Common myeloid progenitor, CD34-positive (primary cell): ENCODE data around the gene MEGF6.

ENCODE experiments used
- CTCF ChIA-PET: fragments of 350-600 bp; sonication (Branson Sonifier 250); formaldehyde crosslinking; loops from one replicate; lab custom pipeline; 2021; ENCODE audit warnings: antibody characterized with exemption; lab: Charles Lee
- POLR2A ChIA-PET: fragments of 350-600 bp; sonication (Branson Sonifier 250); formaldehyde crosslinking; loops from one replicate; lab custom pipeline; 2021; ENCODE audit warnings: antibody characterized with exemption; lab: Charles Lee
- DNase-seq, 3 donors: peaks; one replicate each; pipeline versions ENCODE4 v3.0.0 to v3.0.0-alpha.2; 2013
- H3K27ac ChIP-seq, 2 experiments: 1 replicate in 1 of 2; 2 replicates in 1 of 2; pipeline ENCODE4 v1.7.0; 2013; ENCODE audit warnings: inconsistent platforms in 2 of 2, low read length in 2 of 2, mild to moderate bottlenecking in 2 of 2, low read depth in 1 of 2, moderate library complexity in 1 of 2; ENCODE audit not compliant: severe bottlenecking in 2 of 2, insufficient read depth in 1 of 2, poor library complexity in 1 of 2
- H3K27me3 ChIP-seq, 5 experiments: replicated peaks in 2 of 5; 1 replicate in 3 of 5; 2 replicates in 2 of 5; pipeline versions ENCODE4 v1.6.1 to v1.7.0; 2013; ENCODE audit warnings: low read length in 4 of 5, mild to moderate bottlenecking in 2 of 5, moderate library complexity in 2 of 5, inconsistent platforms in 1 of 5; ENCODE audit not compliant: insufficient read depth in 5 of 5, control insufficient read depth in 4 of 5
- H3K36me3 ChIP-seq, 4 experiments: 1 replicate in 2 of 4; 2 replicates in 2 of 4; pipeline versions ENCODE4 v1.6.1 to v1.7.0; 2013; ENCODE audit warnings: low read length in 3 of 4, control low read depth in 1 of 4, mild to moderate bottlenecking in 1 of 4; ENCODE audit not compliant: control insufficient read depth in 4 of 4, insufficient read depth in 4 of 4
- H3K4me1 ChIP-seq, 4 experiments: 1 replicate in 3 of 4; 2 replicates in 1 of 4; pipeline versions ENCODE4 v1.6.1 to v1.7.1; 2013; ENCODE audit warnings: low read length in 3 of 4, mild to moderate bottlenecking in 3 of 4, control low read depth in 1 of 4, inconsistent platforms in 1 of 4, moderate library complexity in 1 of 4; ENCODE audit not compliant: control insufficient read depth in 4 of 4, insufficient read depth in 4 of 4; ENCODE audit errors: control extremely low read depth in 1 of 4
- H3K4me3 ChIP-seq, 7 experiments: 1 replicate in 4 of 7; 2 replicates in 3 of 7; pipeline versions ENCODE4 v1.5.1 to v1.7.0; 2013; ENCODE audit warnings: mild to moderate bottlenecking in 7 of 7, low read length in 6 of 7, moderate library complexity in 6 of 7, inconsistent platforms in 2 of 7, low read depth in 2 of 7, control low read depth in 1 of 7; ENCODE audit not compliant: insufficient read depth in 4 of 7, control insufficient read depth in 1 of 7; ENCODE audit errors: extremely low read depth in 1 of 7
- H3K9me3 ChIP-seq, 5 experiments: 1 replicate in 4 of 5; 2 replicates in 1 of 5; pipeline versions ENCODE4 v1.6.1 to v1.7.1; 2013; ENCODE audit warnings: low read length in 4 of 5, mild to moderate bottlenecking in 2 of 5, inconsistent platforms in 1 of 5, low read depth in 1 of 5, moderate library complexity in 1 of 5; ENCODE audit not compliant: control insufficient read depth in 4 of 5, insufficient read depth in 2 of 5; ENCODE audit errors: control extremely low read depth in 1 of 5
- WGBS: methylation state at CpG from one replicate; pipeline ENCODE4 v1.1.5; 2013; ENCODE audit not compliant: insufficient coverage; 5-methylcytosine and 5-hydroxymethylcytosine counted together

Gene MEGF6

DNA sequence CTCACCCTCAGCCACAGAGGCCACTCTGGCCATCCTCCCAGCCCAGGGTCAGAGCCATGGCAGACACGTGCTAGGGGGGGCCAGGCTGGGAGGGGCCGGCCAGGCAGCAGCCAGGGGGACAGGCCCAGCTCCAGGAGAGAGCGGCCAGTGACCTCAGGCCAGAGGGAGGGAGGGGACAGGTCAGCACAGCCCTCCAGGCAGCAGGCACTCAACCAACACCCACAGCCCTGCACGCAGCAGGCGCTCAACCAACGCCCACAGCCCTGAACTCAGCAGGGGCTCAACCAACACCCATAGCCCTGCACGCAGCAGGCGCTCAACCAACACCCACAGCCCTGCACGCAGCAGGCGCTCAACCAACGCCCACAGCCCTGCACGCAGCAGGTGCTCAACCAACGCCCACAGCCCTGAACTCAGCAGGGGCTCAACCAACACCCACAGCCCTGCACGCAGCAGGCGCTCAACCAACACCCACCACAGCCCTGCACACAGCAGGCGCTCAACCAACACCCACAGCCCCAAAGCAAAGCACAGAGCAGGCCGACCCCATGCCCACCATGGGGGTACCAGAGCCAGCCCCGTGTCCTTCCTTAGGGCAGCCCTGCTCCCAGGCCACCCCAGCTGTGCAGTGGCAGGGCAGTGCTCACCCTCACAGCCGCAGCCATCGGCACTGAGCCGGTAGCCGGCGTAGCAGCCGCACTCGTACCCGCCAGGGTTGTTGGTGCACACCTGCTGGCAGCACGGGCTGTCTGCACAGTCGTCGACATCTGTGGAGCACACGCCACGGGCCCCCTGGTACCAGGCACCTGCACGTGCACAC is 101.0 kb downstream of the MEGF6 start:
- Histone ChIP-seq H3K27me3 (no peaks in the 10 kb centered on the region), H3K27ac (no peak overlapping the region), H3K4me1 (peaks cover 0 to 9% (median 3%) of the 10 kb centered on the region in 4 experiments), H3K9me3 (no peaks in the 10 kb centered on the region), H3K4me3 (no peak overlapping the region), H3K36me3 (peaks cover 2 to 54% (median 9%) of the 10 kb centered on the region in 4 experiments)
- no peak for DNase-seq
- ChIA-PET POLR2A (no interaction called here), CTCF (no interaction called here)
- 97% methylated on average over 20 of the region's 32 CpGs for WGBS

DNA sequence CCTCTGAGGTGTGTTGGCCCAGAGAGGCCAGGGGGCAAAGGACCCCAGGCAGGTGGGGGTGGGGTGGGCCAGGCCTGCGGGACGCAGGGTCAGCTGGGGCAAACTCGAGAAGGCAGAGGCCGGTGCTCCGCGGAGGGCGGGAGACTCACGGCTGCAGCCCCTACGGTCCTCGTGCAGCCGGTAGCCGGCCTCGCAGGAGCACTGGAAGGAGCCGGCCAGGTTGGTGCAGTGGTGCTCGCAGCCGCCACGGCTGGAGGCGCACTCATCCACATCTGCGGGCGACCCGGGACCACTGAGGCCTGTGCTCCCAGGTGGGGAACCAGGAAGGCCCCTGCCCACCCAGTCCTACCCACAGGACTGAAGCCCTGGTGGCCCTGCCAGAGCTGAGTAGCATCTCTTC is 101.6 kb downstream of the MEGF6 start:
- Histone ChIP-seq H3K27ac (no peak overlapping the region), H3K9me3 (no peaks in the 10 kb centered on the region), H3K36me3 (peaks cover 2 to 60% (median 9%) of the 10 kb centered on the region in 4 experiments), H3K27me3 (no peaks in the 10 kb centered on the region), H3K4me3 (no peak overlapping the region), H3K4me1 (peaks cover 0 to 3% (median under 1%) of the 10 kb centered on the region in 4 experiments)
- WGBS, result over 99% methylated on average over 14 of the region's 21 CpGs
- ChIA-PET CTCF (no interaction called here), POLR2A (no interaction called here)
- DNase-seq, result no peak

DNA sequence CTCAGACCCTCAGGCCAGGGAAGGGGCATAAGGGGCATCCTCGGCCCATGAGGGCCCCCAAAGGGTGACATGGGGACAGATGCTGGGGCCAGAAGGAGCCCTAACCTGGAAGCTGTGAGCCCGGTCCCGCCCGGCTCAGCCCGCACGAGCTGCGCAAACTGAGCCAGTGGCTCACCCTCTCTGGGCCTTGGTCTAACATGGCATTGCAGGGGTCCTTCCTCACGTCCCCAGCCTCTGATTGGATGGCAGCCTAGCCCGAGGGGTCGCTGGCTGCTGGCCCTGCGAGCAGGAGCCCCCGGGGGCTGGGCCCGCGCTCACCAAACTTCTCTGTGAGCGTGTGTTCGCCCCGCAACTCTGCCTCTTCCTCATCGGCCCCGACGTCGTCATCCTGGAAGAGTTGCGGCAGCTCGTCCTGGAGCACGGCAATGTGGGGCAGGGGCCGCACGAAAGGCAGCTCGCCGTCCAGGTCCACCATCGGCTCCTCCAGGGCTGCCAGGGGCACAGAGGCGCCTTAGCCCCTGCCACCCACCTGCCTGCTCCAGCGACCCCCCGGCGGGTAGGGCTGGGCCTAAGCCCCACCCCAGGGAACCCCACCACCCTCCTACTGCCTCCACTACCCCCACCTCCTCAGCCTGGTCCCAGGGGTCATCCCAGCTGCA is 102.4 kb downstream of the MEGF6 start:
- no peaks in the 10 kb centered on the region for H3K27me3 ChIP-seq
- H3K9me3 ChIP-seq, result no peaks in the 10 kb centered on the region
- DNase-seq, result no peak
- no peaks in the 10 kb centered on the region for H3K4me1 ChIP-seq
- peaks cover 2 to 68% (median 11%) of the 10 kb centered on the region in 4 experiments for H3K36me3 ChIP-seq
- no peak overlapping the region for H3K27ac ChIP-seq
- ChIA-PET CTCF (interaction anchor here (1.5 kb wide), 1 partner anchor 9 kb away, joined by 9 read pairs; no protein-coding TSS in a partner anchor), POLR2A (no interaction called here)
- 98% methylated on average over 27 of the region's 33 CpGs for WGBS
- H3K4me3 ChIP-seq, result no peak overlapping the region

DNA sequence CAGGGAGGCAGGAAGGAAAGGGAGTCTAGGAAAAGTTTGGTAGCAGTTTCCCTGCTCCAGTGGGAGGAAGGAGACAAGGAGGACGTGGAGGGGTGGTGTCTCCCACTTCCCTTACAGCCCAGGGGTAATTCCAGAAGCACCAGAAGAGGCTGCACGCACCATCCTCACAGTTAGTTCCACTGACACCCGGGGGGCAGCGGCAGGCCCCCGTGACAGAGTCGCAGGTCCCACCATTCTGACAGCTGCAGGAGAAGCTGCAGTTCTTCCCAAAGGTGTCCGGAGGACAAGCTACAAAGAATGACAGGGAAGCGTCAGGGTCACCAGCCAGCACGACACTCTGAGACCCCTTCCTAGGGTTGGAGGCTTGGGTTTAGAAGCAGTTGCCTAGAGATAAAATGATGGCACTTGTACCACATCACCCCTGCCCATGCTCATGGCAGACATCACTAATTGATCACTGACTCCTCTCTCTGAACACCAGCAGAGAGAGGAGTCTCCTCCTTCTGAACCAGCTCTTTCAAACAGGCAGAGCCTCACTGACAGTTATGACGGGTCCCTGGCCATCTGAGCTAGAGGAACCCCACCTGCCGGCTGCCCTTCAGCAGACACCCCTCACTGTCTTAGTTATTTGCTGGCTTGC is 103.6 kb downstream of the MEGF6 start:
- CTCF ChIA-PET, result interaction anchor here (0.7 to 1.5 kb wide), 5 partner anchors 10 to 80 kb away, joined by 3 to 9 read pairs (median 3); no protein-coding TSS in a partner anchor
- DNase-seq, result no peak
- Histone ChIP-seq H3K4me3 (no peak overlapping the region), H3K9me3 (no peaks in the 10 kb centered on the region), H3K4me1 (no peaks in the 10 kb centered on the region), H3K27me3 (no peaks in the 10 kb centered on the region), H3K36me3 (peaks cover under 1 to 70% (median 10%) of the 10 kb centered on the region in 4 experiments), H3K27ac (no peak overlapping the region)
- 96% methylated on average over 8 of the region's 11 CpGs for WGBS
- POLR2A ChIA-PET, result no interaction called here

DNA sequence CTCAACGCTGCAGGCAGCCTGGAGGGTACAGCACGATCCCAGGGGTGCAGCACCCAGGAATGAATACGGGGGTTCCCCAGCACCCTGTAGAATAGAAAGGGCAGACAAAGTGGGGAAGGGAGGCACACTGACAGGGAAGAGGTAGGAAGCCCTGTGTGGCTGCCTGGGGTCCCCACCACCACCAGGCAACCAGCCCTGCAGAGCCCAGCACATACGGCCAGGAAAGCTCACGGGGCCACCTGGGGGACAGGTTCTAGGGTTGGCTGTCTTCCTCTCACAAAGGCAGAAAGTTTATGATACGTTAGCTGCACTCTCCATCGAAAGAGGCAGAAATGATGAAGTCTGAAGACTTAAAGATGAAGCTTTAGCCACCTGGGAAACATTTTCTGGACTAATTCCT is 104.4 kb downstream of the MEGF6 start:
- Histone ChIP-seq H3K4me3 (no peak overlapping the region), H3K4me1 (no peaks in the 10 kb centered on the region), H3K27ac (no peak overlapping the region), H3K27me3 (no peaks in the 10 kb centered on the region), H3K36me3 (peaks cover 0 to 67% (median 12%) of the 10 kb centered on the region in 4 experiments), H3K9me3 (no peaks in the 10 kb centered on the region)
- 96% methylated on average over 7 of the region's 7 CpGs for WGBS
- CTCF ChIA-PET, result interaction anchor here (1.3 to 1.5 kb wide), 2 partner anchors 16 to 18 kb away, joined by 3 to 5 read pairs; no protein-coding TSS in a partner anchor
- POLR2A ChIA-PET, result no interaction called here
- no peak for DNase-seq

DNA sequence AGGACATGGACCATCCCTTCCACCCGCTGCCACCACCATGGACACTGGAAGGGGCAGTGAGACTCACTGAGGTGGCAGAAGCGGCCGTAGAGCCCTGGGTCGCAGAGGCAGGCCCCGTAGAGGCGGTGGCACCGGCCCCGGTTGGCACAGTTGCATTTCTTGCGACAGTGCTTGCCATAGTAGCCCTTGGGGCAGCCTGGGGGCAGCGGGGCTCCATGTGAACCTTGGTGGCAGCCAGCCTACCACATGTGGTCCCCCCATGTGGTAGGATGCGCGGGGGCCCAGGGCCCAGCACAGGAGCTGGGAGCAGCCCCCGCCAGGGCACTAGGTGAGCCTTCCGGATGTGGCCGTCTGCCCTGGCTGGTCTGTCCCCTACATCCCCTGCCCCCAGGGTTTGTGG is 105.3 kb downstream of the MEGF6 start:
- Histone ChIP-seq H3K36me3 (peaks cover 0 to 63% (median 13%) of the 10 kb centered on the region in 4 experiments), H3K27me3 (no peaks in the 10 kb centered on the region), H3K9me3 (no peaks in the 10 kb centered on the region), H3K27ac (no peak overlapping the region), H3K4me3 (no peak overlapping the region), H3K4me1 (no peaks in the 10 kb centered on the region)
- POLR2A ChIA-PET, result no interaction called here
- no peak for DNase-seq
- 98% methylated on average over 12 of the region's 15 CpGs for WGBS
- CTCF ChIA-PET, result interaction anchor here (1.5 kb wide), 1 partner anchor 15 kb away, joined by 5 read pairs; no protein-coding TSS in a partner anchor
